NCI-H1417 treated with DMSO at 0.1 percent for 48 hours (cell line): ENCODE results near the gene ELL3.
A peak's percentile ranks its signal among the peaks of the same experiment; 100 is the strongest.
"Not testable (repeated sequence)": the region's sequence is repeated elsewhere in the genome, so short reads cannot be mapped to it uniquely, and the experiment has no call there.

Experiments
- DNase-seq: peaks from one replicate; lab custom pipeline; 2025; lab: John Stamatoyannopoulos, UW

The ELL3 gene, protein sequence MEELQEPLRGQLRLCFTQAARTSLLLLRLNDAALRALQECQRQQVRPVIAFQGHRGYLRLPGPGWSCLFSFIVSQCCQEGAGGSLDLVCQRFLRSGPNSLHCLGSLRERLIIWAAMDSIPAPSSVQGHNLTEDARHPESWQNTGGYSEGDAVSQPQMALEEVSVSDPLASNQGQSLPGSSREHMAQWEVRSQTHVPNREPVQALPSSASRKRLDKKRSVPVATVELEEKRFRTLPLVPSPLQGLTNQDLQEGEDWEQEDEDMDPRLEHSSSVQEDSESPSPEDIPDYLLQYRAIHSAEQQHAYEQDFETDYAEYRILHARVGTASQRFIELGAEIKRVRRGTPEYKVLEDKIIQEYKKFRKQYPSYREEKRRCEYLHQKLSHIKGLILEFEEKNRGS

DNA sequence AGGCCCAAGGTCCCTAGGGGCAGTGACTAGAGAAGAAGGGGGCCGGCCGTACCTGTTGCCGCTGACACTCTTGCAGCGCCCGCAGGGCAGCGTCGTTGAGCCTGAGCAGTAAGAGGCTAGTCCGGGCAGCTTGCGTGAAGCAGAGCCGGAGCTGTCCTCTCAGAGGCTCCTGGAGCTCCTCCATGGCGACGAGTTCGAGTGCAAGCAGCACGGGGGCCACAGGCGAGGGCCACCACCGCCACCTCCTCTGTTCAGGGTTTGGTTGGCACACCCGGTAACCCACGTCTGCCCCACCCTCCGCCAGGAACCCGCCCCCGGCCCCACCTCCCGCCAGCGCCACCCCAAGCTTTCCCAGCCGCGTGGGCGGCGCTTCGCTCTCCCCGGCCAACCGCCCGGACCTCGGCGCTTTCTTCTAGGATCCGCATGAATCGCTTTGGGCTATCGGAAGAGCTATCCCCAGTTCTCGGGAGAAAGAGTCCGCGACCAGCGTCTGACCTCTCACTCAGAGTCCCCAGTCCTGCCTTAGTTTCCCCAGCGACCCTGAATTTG is at the start of gene ELL3:
Gene ELL3, minus strand, starts transcription at position 249 of the 549 bp plus-strand sequence. Its CDS starts 65 bp downstream, at position 184.
- no peak for DNase-seq

DNA sequence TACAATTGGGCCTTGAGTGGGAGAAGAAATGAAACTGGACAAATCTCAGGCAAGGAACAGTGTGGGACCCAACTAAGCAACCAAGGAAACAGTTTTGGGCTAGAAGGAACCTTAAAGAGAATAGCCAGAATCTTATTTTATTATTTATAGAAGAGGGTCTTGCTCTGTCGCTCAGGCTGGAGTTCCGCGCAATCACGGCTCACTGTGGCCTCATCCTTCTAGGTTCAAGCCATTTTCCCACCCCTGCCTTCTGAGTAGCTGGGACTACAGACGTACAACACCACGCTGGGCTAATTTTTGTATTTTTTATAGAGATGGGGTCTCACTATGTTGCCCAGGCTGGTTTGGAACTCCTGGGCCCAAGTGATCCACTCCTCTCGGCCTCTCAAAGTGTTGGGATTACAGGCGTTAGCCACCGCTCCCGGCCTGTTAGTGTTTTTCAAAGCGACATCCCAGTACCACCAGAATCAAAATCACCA is 49.3 kb upstream of the ELL3 start:
- no peak for DNase-seq

DNA sequence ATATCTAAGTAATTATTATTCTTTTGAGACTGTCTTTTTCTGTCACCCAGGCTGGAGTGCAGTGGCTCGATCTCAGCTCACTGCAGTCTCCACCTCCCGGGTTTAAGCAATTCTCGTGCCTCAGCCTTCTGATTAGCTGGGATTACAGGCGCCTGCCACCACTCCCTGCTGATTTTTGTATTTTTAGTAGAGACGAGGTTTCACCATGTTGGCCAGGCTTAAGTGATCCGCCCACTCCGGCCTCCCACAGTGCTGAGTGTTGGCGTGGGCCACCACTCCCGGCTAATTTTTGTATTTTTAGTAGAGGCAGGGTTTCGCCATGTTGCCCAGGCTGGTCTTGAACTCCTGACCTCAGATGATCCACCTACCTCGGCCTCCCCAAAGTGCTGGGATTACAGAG is 48.5 kb upstream of the ELL3 start:
- not testable (repeated sequence) for DNase-seq

DNA sequence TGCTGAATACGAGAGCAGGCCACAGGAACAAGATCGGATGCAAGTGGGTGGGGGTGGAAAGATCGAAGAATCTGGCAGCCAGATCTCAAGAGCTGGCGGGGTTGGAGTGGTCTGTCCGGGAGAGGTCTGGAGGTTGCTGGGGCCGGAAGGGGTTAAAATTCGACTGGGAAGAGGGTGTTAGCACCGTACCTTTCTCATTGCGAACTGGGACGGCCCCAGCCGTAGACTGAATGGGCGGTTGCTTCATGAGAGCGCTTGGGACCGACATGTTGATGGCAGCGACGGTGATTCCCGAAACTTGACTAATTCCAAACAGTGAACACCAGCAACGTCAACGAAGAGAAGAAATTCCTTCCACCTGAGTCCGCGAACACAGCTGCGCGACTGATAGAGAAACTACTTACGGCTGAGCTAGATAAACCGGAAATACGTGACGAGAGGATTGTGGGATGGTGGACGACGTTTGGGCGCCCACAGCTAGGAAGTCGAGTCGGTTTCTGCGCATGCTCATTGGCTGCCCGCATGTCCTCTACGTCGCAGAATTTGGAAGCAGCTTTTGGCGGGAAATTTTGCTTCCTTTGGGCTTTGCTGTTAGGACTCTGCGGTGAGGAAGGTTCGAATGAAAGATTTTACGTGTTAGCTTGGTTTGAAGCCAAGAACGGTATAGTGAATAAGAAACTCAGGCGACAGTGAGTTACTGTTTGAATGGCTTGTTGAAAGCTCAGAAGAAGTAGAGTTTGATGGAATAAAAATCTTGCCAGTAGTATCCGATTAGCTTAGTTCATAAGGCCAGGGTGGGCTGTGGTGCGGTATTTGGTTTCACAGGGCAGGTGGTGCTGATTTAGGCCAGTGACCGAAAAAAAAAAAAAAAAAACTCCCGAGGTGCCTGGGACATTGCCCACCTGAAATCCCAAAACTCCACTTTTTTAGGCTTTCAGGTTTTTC is 47.8 kb upstream of the ELL3 start, which contains the start of gene MFAP1:
Gene MFAP1, minus strand, starts transcription at position 389 of the 945 bp plus-strand sequence. Its CDS starts 121 bp downstream, at position 268.
- DNase-seq: peak; percentile 81

DNA sequence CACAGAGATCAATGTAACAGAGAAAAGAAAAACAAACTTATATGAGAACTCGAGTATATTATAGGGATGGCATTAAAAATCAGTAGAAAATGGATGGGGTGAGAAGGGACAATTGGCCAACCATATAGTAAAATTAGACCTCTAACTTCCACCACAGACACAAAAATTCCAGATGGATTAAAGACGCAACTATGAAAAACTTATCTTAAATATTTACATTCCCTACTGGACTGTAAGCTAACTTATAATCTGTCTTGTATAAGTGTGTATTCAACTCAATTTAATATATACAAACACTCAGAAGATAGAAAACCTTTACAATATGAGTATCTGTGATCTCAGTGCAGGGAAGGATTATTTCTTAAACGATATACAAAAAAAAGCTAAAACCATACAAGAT is 44.7 kb upstream of the ELL3 start:
- no peak for DNase-seq

DNA sequence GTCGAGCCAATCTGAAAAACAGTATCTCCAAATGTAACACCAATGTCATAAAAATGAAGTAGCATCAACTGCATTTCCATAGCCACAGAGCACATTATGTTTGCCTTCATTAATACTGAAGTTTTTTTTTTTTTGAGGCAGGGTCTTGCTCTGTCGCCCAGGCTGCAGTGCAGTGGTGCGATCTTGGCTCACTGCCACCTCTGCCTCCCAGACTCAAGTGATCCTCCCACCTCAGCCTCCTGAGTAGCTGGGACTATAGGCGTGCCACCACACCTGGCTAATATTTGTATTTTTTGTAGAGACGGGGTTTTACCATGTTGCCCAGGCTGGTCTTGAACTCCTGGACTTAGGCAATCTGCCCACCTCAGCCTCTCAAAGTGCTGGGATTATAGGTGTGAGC is 38.3 kb upstream of the ELL3 start:
- not testable (repeated sequence) for DNase-seq

DNA sequence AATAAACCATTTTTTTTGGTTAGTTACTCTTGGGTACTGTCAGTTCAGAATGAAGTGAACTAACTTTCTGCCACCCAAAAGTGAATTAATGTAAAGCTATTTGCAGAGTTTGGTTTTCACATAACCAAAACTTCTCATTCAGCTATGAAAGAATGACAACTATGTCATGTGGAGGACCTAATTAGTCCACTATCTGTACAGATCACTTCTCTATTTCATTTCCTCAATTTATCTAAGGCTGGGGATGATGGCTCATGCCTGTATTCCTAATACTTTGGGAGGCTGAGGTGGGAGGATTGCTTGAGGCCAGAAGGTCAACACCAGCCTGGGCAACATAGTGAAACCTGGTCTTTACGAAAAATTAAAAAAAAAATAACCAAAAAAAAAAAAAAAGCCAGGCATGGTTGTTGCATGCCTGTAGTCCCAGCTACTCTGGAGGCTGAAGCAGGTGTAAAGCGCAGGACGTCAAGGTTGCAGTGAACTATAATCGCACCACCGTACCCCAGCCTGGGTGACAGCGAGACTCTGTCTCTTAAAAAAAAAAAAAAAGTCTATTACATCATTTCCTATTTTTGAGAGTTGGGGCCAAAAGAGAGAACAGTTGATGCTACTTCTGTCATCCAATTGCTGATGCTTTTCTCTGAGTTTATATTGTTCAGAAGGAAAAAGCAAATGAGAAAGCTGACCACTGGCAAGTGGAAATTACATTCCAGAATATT is 32.4 kb upstream of the ELL3 start:
- no peak for DNase-seq

DNA sequence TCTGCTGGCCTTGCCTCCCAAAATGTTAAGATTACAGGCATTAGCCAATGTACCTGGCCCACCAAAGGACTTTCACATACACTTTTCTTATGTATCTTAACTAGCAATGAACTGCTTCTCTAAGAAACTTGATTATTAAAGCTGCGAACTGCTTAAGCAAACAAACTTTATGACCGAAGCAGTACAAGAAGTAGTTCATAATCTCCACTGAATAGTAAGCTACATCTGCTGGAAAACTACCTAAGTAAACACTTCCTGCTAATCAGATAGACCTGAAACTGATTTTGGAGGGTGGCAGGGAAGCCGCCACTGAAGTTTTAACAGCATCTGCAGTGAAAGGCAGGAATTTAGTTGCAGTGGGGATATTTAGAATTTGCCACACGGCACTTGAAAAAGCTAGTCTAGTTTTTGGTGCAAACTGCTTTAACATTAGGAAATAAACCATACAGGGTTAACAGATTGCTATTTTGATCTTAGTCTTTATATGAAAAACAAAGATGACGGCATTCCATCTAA is 31.7 kb upstream of the ELL3 start:
- no peak for DNase-seq

DNA sequence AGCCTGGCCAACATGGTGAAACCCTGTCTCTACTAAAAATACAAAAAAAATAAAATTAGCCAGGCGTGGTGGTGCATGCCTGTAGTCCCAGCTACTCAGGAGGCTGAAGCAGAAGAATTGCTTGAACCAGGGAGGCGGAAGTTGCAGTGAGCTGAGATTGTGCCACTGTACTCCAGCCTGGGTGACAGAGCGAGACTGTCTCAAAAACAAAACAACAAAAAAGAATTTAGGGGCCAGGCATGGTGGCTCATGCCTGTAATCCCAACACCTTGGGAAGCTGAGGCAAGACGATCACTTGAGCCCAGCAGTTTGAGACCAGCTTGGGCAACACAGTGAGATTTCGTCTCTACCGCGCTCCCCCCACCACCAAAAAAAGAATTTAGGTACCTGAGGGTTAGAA is 25.9 kb upstream of the ELL3 start:
- not testable (repeated sequence) for DNase-seq

DNA sequence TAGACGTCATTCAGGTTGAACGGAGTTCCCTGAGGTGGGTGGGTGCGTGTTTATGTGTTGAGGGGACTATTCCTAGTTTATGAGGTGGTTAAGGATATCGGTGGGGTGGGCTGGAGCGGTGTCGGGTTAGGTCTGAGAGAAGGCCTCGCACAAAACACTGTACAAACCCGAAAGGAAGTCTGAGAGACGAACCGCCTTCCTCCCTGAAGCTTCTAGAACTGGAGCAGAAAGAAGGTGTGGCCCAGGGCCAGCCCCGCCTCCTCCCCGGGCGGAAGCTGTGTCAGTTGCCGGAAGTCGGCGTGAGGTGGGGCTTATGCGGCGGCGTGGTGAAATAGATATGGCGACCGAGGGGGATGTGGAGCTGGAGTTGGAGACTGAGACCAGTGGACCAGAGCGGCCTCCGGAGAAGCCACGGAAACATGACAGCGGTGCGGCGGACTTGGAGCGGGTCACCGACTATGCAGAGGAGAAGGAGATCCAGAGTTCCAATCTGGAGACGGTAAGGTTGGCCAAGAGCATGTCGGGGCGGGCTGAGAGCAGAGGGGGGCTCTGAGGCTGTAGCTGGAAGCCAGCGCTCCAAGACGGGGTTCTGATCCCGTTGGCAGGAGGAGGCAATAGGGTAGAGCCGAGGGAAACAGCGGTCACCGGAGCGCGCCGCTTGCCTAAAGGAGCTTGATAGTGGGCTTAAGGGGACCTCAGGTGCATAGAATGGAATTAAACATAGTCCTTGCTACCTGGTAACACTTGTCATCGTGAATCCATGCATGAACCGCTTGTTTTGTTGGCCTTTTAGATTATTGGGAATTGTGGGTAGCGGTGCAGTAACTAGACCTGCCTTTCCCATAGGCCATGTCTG is 23.7 kb upstream of the ELL3 start, which contains the start of gene HYPK:
Gene HYPK, plus strand, starts transcription at position 314 of the 856 bp plus-strand sequence. Its CDS starts 24 bp downstream, at position 338.
- DNase-seq: no peak

DNA sequence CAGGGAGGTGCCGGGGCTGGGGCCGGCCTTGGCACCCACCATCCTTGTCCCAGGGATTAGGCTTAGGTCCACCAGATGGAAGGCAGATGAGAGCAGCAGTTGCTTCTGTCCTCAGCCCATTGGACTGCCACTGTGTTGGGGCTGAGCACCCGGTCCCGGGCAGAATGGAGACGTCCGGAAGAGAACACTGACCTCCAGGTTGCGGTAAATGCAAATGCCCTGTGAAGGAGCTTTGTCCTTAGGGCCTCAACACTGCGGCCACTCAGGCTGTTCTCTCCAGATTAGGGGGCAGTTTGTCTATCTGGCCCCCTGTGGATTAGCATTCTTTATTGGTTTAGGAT is 23.1 kb upstream of the ELL3 start, which contains the start of gene SERINC4:
Gene SERINC4, minus strand, starts transcription at position 276 of the 341 bp plus-strand sequence. Its CDS starts 234 bp downstream, at position 42.
- DNase-seq: no peak

DNA sequence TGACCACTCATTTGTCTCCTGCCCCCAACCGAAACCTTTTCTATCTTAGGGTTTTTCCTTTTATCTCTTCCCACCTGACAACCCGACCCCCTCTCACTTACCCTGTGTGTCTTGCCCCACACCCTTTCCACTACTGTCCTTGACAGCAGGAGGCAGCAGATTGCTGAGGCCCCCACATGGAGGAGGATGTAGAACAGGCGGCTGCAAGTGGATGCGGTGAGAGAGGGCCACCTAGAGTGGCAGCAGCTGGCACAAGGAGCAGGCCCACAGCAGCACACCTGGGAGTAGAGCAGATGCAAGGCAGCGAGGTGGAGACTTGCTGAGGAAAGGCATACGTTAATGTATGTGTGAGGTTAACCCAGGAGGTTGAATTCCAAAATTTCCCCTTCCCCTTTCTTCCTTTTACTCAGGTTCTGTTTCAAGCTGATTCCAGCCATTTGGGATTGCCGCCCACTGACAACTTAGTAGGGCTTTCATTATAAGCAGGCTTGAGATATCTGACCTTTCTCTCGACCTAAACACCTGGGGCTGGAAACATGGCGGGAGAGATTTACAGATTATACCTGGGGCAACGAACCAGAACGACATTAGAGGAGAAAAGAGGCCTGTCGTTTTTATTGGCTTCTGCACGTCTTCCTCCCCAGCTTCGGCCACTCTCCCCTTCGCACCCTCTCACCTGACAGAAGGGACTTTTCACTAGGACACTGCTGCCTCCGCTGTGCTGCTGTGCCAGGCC is 22.6 kb upstream of the ELL3 start:
- peak; percentile 16 for DNase-seq

DNA sequence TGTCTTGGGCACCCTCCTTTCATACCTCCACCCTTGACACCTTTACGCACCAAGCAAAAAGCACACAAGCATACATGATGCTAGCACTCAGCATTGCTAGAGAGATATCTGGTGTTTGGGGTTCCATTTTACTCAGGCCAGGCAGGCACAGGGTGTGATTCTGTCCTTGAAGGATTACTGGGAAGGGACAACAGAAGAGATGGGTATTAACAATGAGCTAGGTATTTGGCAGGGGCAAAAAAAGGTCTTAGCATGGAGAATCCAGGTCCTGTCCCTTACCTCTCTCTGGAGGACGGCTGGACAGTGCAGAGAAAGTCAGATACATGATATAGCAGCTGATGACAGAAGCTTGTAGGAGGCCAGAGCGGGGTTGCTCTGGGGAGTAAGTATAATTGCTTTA is 19.8 kb upstream of the ELL3 start:
- no peak for DNase-seq

DNA sequence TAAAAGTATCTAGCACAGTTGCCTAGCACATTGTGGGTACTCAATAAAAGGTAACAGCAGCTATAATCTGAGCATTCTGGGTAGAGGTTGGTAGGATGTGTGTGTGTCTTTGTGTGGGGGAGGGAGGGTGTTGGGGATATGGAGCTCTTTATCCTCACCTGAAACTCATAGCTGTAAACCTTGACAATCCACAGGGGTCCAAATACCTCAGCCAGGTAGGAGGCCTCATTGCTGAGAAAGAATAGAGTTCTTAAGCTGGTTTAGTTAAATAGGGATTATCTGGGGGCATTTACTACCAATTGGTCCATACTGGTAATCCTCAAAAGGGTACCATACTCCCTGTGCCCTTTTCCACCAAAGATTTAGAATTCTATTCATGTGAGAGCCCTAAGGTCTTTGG is 19.2 kb upstream of the ELL3 start:
- DNase-seq: no peak

DNA sequence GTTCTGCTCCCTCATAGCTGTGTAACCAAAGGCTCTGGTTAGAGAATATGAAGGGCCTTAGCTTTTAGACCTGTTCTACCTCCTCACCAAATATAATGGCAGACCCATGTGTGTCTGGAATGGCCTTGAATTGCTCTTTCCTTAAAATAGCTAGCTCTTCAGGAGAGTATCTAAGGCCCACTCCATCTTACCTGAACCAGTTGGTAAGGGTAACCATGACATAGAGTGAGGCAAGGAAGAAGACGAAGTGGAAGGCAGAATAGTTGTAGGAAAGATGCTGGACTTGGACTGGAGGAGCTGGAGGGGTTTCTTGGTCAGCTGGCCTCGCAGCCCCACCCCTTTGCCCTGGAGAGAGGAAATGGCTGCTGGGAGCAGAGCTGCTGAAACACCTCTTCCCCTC is 18.4 kb upstream of the ELL3 start:
- no peak for DNase-seq

DNA sequence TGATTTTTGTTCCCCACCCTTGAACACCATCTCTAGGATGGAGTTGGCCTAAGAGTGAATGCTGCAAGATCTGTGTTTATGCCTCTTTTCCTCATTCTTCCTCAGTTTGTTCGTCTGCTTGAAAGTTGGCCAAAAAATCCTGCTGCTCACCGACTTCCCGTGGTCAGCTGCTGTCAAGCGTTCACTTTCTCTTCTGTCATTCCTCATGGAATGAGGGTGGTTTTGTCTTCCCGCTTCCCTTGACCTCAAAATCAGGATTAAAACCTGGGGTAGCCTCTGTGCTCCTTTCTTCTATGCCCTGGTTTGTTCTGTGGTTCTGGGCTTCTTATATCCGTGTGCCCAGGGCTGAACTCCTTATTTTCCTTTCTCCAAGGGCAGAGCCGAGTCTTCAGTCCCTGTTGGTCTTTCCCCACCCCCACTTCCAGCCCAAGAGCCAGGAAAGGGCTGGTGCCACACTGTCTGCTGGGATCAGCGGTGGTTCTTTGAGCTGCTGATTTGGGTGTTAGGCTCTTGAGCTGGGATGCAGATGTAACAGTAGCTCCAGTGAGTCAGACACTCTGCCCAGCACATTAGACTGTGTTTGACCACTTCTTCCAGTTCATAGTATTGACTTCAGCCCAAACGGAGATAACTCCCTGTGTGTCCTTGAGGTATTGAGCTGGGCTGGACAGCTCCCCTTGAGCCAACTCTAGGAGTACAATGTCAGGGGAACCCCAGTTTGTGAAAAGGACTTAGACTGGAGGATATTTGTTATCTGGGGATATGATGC is 17.7 kb upstream of the ELL3 start:
- DNase-seq: no peak

DNA sequence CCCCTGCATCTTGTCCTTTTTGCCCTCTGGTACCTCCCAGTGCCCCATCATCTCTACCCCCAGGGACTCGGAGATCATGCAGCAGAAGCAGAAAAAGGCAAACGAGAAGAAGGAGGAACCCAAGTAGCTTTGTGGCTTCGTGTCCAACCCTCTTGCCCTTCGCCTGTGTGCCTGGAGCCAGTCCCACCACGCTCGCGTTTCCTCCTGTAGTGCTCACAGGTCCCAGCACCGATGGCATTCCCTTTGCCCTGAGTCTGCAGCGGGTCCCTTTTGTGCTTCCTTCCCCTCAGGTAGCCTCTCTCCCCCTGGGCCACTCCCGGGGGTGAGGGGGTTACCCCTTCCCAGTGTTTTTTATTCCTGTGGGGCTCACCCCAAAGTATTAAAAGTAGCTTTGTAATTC is 16.9 kb upstream of the ELL3 start:
- no peak for DNase-seq

DNA sequence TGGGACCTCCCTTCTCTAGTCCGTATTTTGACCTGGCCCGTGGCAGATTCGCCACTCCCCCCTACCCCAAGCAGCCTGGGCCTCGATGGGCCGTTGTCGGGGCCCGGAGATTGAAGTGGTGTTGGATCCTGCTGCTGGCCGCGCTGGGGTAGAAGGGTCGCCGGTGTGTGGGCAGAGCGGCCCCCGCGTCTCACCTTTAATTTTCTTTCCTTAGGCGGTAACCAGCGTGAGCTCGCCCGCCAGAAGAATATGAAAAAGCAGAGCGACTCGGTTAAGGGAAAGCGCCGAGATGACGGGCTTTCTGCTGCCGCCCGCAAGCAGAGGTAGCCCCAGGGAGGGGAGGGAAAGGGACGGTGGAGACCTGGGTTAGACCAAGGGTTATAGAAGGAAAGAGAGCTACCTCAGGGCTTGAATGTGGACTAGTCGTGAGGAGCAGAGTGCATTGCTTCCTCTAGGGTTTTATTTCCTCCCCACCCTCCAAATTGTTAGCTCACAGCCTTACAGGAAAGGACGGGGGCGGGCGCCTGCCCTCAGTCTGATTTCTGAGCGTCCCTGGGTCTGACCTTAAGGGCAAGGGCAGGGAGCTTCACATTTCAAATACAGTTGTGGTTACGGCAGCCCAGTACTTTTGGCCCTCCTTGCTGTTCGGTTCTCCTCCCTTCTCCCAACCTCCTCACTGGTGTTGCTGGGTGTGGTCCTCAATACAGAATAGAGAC is 16.2 kb upstream of the ELL3 start:
- no peak for DNase-seq
